NCI-H774 (cell line): ENCODE results near the gene TBC1D2.

Experiments used
- DNase-seq: peaks from one replicate; lab custom pipeline; 2025; lab: John Stamatoyannopoulos, UW

TBC1D2 gene

DNA sequence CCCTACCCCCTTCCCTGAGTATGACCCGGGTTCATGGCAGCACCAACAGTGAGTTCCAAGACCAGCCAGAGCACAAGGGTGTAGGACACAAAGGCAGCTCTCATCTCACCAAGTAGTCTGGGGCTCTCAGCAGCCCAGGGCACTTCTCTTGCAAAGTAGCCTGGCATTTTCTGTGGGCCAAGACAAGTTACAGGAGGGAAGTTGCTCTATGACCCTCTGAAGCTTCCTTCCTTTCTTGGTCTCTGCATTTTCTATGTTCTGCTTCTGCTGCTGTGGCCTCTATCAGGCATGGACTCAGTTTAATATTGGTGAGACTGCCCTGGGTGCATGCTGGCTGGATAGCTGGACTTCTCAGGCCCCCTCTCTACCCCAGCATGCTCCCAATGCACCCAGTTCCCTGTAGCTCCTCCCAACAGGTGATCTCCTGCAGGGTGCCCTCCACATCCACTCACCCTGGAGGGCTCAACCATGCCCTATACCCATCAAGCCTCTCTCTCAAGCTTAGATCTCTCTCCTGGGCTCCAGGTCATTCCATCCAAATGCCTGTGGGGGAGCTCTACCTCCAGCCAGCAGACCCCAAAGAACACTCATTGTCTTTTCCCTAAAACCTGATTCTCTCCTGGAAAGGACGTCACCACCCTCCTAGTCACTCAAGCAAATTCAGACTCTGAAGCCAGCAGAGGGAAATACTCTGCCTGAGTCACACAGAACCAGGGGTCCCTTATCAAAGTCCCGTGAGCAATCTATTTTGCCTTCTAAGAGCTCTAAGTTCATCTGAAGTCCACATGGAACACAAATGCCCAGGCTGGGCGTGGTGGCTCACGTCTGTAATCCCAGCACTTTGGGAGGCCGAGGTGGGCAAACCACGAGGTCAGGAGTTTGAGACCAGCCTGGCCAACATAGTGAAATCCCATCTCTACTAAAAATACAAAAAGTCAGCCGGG, 13.8 kb downstream of the TBC1D2 start:
- no peak for DNase-seq

DNA sequence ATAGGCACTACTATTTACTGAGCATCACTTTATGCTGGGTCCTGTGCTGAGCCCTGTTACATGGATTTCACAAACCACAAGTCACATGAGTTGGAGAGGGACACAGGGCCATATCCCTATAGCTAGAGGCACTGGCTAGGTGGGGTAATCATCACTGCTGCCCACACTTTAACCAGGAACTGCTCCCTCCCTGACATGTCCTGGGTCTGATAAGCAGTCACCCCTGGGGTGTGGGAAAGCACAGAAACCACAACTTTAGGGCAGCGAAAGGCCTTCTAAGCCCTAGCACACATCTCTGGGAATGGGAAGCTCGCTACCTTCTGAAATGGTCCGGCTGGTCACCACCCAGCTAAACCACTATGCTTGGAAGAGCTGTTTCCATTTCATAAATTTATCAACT, 15.0 kb downstream of the TBC1D2 start:
- no peak for DNase-seq

DNA sequence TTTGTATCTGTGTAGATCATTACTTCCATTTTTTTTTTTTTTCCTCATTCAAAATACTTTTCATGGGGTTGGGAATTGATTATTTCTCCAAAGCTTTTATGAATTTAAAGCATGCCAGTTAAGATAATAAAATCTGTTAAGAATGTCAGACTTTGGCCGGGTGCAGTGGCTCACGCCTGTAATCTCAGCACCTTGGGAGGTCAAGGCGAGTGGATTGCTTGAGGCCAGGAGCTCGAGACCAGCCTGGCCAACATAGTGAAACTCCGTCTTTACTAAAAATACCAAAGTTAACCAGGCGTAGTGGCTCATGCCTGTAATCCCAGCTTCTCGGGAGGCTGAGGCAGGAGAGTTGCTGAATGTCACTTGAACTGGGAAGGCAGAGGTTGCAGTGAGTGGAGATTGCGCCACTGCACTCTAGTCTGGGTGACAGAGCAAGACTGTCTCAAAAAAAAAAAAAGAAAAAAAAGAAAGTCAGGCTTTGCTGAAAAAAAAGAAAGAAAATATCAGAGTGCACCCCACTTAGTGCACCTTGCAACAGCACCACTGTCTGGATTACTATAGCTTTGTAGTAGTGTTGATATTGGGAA, 18.5 kb downstream of the TBC1D2 start:
- DNase-seq = no peak

DNA sequence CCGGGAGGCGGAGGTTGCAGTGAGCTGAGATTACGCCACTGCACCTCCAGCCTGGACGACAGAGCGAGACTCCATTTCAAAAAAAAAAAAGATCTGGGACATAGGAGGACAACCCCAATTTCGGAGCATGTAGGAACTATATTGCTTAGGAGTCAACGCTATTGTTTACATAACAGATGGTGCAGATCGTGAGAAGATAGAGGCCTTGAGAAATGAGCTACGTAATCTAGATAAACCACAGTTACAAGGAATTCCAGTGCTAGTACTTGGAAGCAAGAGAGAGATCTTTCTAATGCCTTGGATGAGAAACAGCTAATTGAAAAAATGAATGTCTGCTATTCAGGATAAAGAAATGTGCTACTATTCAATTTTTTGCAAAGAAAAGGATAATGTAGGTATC, 20.3 kb downstream of the TBC1D2 start:
- no peak for DNase-seq

DNA sequence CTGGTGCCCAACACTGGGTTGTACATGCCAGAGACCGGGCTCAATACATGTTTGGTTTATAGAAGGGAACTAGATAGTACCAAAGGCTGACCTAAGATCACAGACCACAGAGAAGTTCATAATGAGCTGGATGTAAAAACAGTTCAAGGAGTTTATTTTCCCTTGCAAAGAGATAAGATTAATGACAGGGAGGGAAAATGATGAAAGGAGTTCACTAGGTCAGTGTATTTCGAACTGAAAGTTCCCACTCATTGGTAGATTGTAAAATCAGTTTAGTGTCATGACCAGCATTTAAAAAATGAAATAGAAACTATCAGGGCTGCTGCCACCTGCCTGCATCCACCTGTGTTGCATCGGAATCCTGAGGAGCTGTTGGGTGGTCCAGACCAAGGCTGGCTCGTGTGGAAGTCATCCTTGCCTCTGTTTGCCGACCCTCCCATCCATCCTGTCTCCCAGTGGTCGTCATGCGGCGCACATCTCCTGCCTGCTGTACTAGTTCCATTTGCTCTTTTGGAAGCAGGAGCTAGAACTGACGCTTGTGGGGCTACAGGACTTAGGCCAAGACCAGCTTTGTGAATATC, 21.1 kb downstream of the TBC1D2 start:
- no peak for DNase-seq

DNA sequence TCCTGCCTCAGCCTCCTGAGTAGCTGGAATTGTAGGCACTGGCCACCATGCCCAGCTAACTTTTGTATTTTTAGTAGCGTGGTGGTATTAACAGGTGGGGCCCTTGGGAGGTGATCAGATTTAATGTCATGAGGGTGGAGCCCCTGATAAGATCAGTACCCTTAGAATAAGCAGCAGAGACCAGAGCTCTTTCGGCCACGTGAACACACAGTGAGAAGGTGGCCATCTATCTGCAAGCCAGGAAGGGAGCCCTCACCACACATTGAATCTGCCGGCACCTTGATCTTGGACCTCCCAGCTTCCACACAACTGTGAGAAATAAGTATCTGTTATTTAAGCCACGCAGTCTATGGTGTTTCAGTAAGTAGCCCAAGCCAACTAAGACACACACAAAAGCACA, 22.5 kb downstream of the TBC1D2 start:
- no peak for DNase-seq

DNA sequence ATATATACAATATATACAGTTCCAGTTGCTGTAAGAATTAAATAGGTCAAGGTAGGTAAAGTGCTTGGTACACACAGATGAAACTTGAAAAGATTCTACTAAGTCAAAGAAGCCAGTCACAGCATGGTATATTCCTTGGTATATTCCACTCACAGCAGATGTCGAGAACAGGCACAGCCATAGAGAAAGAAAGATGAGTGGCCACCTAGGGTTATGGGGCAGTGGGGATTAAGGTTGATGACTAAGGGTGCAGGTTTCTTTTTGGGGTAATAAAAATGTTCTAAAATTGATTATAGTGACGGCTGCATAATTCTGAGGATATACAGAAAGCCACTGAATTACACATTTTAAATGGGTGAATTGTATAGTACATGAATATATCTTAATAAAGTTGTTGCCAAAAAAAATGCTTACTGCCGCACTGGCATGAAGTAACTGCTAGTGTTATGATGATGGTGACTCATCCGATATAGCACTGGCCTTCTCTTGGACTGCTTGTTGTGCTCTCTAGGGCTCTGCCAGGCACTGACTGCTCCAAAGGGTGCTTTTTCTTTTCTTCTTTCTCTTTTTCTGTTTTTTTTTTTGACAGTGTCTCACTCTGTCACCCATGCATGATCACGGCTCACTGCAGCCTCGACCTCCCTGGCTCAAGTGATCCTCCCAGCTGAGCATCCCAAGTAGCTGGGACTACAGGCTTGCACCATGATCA, 23.5 kb downstream of the TBC1D2 start:
- DNase-seq = no peak

DNA sequence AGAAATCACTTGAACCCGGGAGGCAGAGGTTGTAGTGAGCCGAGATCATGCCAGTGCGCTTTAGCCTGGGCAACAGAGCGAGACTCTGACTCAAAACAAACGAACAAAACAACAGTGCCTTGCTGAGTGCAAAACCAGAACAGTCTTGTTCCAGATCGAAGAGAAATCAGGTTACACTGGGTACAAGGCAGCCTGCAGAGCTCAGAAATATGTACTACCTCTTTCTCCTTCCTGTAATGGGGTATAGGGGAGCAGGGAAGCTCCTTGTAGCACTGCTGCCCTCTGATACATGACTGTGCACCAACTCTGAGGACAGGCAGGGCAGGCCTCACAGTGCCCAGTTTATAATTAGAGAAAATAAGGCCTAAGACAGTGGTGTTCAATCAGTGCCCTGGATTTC, 24.7 kb downstream of the TBC1D2 start:
- no peak for DNase-seq

DNA sequence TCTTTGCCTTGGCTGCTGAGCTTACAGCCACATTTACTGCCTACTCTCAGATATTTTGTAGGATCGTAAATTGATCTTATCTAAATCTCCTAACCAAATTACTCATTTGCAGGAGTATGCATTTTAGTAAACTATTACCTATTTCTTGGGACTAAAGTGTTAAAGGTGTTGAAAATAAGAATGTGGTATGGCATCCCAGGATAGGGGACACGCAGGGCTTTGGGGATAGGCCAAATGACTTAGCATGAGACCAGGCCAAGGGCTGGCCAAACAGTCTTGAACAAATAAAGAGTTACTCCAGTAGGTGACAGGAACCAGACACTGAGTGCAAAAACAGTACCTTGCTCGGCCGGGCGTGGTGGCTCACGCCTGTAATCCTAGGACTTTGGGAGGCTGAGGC, 25.1 kb downstream of the TBC1D2 start:
- no peak for DNase-seq

DNA sequence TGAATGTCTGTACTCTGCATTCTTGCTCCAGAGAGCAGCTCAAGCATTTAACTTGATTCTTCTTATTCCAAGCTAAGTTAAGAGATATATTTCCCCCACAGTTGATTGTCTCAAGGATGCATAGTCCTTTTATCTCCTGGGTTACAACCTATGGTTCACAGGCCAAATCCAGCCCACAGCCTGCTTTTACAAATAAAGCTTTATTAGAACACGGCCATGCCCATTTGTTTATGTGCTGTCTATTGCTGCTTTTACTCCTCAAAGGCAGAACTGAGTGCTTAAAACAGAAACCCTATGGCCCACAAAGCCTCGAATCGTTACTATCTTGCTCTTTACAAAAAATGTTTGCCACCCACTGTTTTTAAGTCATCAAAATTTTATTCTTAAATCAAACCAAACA, 25.8 kb downstream of the TBC1D2 start:
- DNase-seq = no peak

DNA sequence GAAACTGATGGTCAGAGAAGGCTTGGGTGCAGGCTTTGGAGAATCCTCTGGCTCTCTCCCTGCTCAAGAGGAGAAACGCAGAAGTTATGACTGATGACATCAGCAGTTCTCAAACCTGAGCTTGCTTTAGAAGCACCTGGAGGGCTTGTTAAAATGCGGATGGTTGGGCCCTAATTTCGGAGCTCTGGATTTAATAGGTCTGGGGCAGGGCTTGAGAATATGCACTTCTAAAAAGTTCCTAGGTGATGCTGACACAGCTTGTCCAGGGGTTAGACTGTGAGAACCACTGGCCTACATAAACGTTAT, 26.4 kb downstream of the TBC1D2 start:
- DNase-seq = no peak

DNA sequence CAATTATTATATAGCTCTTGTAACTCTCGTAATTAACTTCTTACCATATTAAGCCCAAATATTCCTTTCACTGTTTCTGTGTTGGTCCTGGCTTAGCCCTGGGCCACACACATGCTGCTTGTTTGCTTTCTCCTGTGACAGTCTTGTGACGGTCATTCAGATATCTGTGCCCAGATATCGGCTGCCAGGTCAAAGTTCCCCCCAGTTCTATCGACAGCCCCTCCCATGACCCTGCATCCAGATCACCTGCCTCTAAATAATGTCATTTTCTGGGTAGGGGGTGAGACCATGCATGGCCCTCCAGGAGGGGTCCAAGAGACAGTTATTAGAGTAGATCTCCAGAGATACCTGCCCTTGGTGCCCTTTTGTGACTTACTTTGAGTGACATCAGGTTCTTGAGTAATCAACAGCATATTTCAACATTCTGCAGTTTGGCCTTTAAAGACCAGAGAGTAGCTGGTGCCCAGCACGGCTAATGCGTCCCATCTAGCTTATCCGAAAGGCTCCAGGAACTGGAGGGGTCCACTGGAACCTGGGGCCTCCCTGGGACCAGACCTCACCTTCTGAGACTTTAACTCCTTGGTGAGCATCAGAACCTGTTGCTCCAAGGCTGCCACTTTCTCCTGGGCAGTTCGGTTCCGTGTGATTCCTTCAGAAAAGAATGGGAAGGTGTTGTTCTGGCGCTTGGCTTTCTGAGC, 26.9 kb downstream of the TBC1D2 start:
- no peak for DNase-seq

DNA sequence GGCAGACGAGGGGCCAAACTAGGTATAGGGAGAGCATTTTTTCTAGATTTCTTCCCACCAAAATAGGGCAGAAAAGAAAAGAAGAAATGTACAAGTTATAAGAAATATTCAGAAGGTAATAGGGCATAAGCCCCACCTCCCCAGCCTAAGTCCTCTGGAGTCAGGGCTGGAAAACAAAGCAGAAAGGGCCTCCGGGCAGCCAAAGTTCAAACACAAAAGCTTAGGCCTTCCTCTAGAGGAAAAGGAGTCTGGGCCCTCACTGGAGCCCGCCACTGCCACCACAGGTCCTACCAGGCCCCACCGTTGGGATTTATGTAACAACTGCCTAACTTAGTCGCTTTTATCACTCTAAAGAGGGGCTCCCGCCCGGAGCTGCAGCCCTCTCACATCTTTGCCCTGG, 27.6 kb downstream of the TBC1D2 start:
- DNase-seq = no peak

DNA sequence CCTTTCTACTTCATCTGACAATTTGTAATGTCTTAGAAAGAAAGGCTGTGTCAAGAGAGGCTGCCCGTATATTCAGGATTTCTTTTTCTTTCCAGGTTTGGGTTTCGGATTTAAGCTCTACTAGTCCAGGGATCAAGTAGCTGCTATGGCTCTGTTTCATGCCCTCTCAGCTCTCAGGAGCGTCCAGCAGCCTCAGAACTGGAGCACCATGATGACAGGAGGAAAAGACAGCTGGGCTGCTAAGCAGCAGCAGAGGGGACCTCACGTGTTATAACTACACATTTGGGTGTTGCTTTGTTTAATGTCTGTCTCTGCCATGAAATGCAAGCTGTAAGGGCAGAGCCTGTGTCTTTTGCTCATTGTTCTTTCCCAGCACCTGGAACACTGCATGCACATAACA, 28.5 kb downstream of the TBC1D2 start:
- DNase-seq = no peak

DNA sequence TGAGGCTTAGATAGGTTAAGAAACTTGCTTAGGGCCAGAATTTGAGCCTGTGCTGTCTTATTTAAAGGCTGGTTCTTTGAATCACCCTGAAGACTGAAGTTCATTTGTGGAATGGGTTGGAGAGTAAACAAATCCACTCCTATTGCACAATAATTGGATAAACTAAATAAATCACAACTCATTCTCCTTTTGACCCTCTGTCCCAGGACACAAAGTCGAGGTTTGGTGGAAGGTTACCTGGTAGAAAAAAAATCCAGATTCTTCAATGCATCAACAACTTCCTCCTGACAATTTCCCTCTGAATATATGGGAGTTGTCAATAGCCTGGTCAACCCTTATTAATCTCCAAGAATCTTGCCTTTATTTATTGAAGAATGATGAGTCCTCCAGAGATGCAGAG, 28.9 kb downstream of the TBC1D2 start:
- DNase-seq = no peak

DNA sequence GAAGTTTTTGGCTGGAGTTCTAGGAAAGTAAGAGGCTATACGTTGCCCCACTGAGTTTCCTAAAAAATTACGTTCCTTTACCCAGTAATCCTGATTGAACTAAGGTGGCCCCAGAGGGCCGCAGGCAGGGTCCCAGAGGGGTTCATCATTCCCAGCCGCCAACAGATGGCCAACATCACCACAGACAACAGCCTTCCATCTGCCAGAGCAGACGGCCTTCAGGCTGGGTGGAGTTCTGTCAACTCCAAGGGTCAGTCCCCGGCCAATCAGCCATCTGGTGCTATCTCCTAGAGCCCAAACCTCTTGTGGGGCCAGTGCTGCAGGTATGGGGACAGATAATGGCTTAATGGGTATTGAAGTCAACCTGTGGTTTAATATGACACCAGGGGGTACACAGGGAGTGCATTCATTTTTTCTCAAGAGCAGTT, 30.4 kb downstream of the TBC1D2 start:
- DNase-seq = no peak

DNA sequence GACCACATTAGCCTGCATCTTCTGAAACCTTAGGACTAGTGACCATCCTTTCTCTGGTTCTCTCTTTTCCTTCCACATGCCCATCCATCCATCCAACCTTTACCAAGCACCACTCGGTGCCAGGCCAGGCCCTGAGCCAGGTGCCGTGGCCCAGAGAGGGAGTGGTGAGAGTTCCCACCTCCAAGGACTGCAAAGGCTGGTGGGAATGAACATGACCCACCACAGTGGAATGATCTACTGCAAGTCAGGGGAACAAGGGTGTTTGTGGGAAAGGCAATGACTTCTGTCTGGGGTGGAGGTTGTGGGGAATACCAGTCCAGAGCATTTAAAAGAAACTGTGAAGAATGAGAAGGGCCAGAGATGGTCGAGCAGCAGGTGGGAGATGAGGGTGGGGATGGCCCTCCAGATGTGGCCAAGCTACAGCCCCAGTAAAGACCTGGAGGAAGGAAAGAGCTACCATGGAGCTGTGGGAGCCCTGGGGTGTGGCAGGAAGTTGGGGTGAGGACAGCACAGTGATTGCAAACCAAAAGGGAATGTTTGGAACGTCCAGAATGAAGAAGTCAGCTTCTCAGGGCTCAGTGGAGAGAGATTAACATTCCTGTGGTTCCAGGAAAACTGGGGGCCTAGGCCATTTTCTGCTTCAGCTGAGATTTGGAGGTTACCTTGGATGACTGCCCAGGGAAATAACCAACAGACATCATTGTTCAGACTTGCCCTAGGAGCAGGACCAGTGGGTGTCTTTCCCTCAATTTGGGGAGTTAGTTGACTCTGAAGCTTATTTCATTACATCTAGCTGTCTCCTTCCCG, 32.4 kb downstream of the TBC1D2 start:
- DNase-seq = no peak

DNA sequence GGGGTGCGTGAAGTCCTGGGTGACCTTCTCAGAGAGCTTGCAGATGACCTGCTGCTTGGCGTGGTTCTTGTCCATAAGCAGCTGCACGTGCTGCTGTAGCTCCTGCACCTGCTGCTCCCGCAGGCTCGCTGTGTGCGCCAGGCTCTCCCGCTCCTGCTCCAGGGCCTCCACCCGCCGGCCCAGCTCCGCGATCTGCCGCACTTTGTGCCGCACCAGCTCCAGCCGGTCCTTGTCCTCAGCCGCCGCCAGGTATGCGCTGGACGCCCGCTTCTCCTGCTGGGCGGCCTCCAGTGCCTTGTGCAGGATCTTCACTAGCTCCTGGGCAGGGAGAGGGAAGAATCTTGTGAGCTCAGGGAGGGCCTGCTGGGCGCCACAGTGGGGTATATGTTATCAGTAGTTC, 34.5 kb downstream of the TBC1D2 start:
- no peak for DNase-seq

DNA sequence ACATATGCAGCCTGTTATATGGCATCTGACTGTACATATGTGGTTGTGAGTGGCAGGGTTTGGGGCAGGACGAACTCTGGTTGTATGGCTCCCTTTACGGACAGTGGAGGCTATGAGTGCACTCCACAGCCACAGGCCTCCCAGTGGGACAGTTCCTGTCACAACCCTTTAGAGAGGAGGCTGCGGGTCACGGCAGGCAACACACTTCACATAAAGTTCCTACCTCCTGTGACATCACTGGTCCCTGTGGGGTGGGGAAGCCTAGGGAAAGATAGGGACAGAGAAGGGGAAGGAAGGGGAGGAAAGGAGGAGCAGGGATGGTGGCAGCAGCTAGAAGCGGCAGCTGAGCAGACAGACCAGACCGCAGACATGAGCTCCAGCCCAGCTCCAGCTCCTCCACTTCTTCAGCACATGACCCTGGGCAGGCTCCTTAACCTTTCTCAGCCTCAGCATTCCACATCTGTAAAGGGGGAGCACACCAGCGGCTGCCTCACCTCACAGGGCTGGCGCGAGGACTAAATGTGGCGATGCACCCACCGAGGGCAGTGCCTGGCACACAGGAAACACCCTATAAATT, 35.6 kb downstream of the TBC1D2 start:
- DNase-seq = no peak

DNA sequence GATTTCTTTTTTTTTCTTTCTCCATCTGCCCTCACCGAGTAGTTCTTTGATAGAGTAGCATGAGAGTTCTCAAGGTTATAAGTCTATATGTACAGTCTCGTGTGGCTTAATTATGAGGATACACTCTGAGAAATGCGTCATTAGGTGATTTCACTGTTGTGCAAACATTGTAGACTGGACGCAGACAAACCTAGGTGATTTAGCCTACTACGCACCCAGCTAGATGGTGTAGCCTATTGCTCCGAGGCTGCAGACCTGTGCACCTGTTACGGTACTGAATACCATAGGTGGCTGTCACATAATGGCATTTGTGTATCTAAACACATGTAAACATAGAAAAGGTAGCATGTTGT, 36.1 kb downstream of the TBC1D2 start:
- DNase-seq = no peak
